IPS-20b (cell line): ENCODE measurements around the gene SMAD5.

ENCODE experiments used
- H3K27ac ChIP-seq: one replicate; pipeline ENCODE4 v1.5.1; 2013; ENCODE audit warnings: low read length
- H3K27me3 ChIP-seq: 2 replicates; pipeline ENCODE4 v1.6.1; 2013; ENCODE audit warnings: mild to moderate bottlenecking, low read length, inconsistent platforms; ENCODE audit not compliant: insufficient read depth
- H3K36me3 ChIP-seq: 2 replicates; pipeline ENCODE4 v1.6.1; 2013; ENCODE audit warnings: low read depth, mild to moderate bottlenecking, inconsistent platforms, low read length, moderate library complexity; ENCODE audit not compliant: insufficient read depth
- H3K4me1 ChIP-seq: 2 replicates; pipeline ENCODE4 v1.6.1; 2013; ENCODE audit warnings: mild to moderate bottlenecking, control low read depth, inconsistent platforms, low read length, moderate library complexity; ENCODE audit not compliant: insufficient read depth
- H3K4me3 ChIP-seq: 2 replicates; pipeline ENCODE4 v1.5.1; 2013; ENCODE audit warnings: mild to moderate bottlenecking, low read length, inconsistent platforms
- H3K9ac ChIP-seq: 2 replicates; pipeline ENCODE4 v1.6.1; 2013; ENCODE audit warnings: low read depth, mild to moderate bottlenecking, inconsistent platforms, low read length, moderate library complexity
- H3K9me3 ChIP-seq: 2 replicates; pipeline ENCODE4 v1.6.1; 2013; ENCODE audit warnings: mild to moderate bottlenecking, low read depth, low read length, inconsistent platforms; ENCODE audit not compliant: insufficient read depth

SMAD5 gene

GRCh38 chr5:136162008-136162407, 29.4 kb downstream of the SMAD5 start:
- no peaks in the 10 kb centered on the region for H3K27me3 ChIP-seq
- H3K4me1 ChIP-seq: no peaks in the 10 kb centered on the region
- no peaks in the 10 kb centered on the region for H3K9me3 ChIP-seq
- H3K36me3 ChIP-seq: peaks cover 66% of the 10 kb centered on the region
- H3K9ac ChIP-seq: no peak overlapping the region
- no peak overlapping the region for H3K27ac ChIP-seq
- H3K4me3 ChIP-seq: no peak overlapping the region

GRCh38 chr5:136164226-136164625, 31.6 kb downstream of the SMAD5 start:
- Histone ChIP-seq H3K27ac (no peak overlapping the region), H3K9me3 (no peaks in the 10 kb centered on the region), H3K4me1 (no peaks in the 10 kb centered on the region), H3K4me3 (no peak overlapping the region), H3K36me3 (peaks cover 62% of the 10 kb centered on the region), H3K27me3 (no peaks in the 10 kb centered on the region), H3K9ac (no peak overlapping the region)

- Histone ChIP-seq H3K27me3 (no peaks in the 10 kb centered on the region), H3K9me3 (no peaks in the 10 kb centered on the region), H3K4me1 (no peaks in the 10 kb centered on the region), H3K4me3 (no peak overlapping the region), H3K9ac (no peak overlapping the region), H3K27ac (no peak overlapping the region), H3K36me3 (peaks cover 60% of the 10 kb centered on the region)
Observed at GRCh38 chr5:136166909-136167308, 34.3 kb downstream of the SMAD5 start.

- H3K36me3 ChIP-seq: peaks cover 54% of the 10 kb centered on the region
- H3K9ac ChIP-seq: no peak overlapping the region
- no peaks in the 10 kb centered on the region for H3K9me3 ChIP-seq
- H3K4me1 ChIP-seq: no peaks in the 10 kb centered on the region
- H3K4me3 ChIP-seq: no peak overlapping the region
- H3K27ac ChIP-seq: no peak overlapping the region
- H3K27me3 ChIP-seq: no peaks in the 10 kb centered on the region
Observed at GRCh38 chr5:136169218-136169617, 36.6 kb downstream of the SMAD5 start.

- Histone ChIP-seq H3K4me1 (no peaks in the 10 kb centered on the region), H3K9ac (no peak overlapping the region), H3K9me3 (no peaks in the 10 kb centered on the region), H3K4me3 (no peak overlapping the region), H3K27me3 (no peaks in the 10 kb centered on the region), H3K27ac (no peak overlapping the region), H3K36me3 (peaks cover 73% of the 10 kb centered on the region)
Observed at GRCh38 chr5:136174021-136174659, 41.5 kb downstream of the SMAD5 start.

- no peak overlapping the region for H3K9ac ChIP-seq
- 0 out of 2 replicates have a peak, but pooled peaks cover 2% of the 10 kb centered on the region for H3K27me3 ChIP-seq
- H3K36me3 ChIP-seq: peaks cover 26% of the 10 kb centered on the region
- no peak overlapping the region for H3K4me3 ChIP-seq
- no peaks in the 10 kb centered on the region for H3K4me1 ChIP-seq
- no peak overlapping the region for H3K27ac ChIP-seq
- no peaks in the 10 kb centered on the region for H3K9me3 ChIP-seq
Observed at GRCh38 chr5:136182618-136183017, 50.0 kb downstream of the SMAD5 start.

GRCh38 chr5:136185974-136186665, 53.5 kb downstream of the SMAD5 start:
- H3K36me3 ChIP-seq: peaks cover 5% of the 10 kb centered on the region
- no peaks in the 10 kb centered on the region for H3K4me1 ChIP-seq
- H3K27me3 ChIP-seq: peaks cover 37% of the 10 kb centered on the region
- no peak overlapping the region for H3K4me3 ChIP-seq
- H3K27ac ChIP-seq: no peak overlapping the region
- H3K9me3 ChIP-seq: no peaks in the 10 kb centered on the region
- H3K9ac ChIP-seq: no peak overlapping the region

- Histone ChIP-seq H3K36me3 (peaks cover 5% of the 10 kb centered on the region), H3K27ac (no peak overlapping the region), H3K4me1 (peaks cover 2% of the 10 kb centered on the region; the same call in 1 of the 2 replicates), H3K27me3 (peaks cover 43% of the 10 kb centered on the region), H3K9me3 (no peaks in the 10 kb centered on the region), H3K9ac (no peak overlapping the region), H3K4me3 (no peak overlapping the region)
Observed at GRCh38 chr5:136186796-136187195, 54.2 kb downstream of the SMAD5 start.

GRCh38 chr5:136188859-136189258, 56.2 kb downstream of the SMAD5 start:
- no peak overlapping the region for H3K27ac ChIP-seq
- H3K9me3 ChIP-seq: no peaks in the 10 kb centered on the region
- H3K4me3 ChIP-seq: no peak overlapping the region
- H3K4me1 ChIP-seq: peaks cover 7% of the 10 kb centered on the region; the same call in 1 of the 2 replicates
- H3K9ac ChIP-seq: no peak overlapping the region
- peaks cover 5% of the 10 kb centered on the region for H3K36me3 ChIP-seq
- H3K27me3 ChIP-seq: peaks cover 64% of the 10 kb centered on the region

GRCh38 chr5:136190091-136190720, 57.6 kb downstream of the SMAD5 start:
- peaks cover 7% of the 10 kb centered on the region; the same call in 1 of the 2 replicates for H3K4me1 ChIP-seq
- H3K27me3 ChIP-seq: peaks cover 78% of the 10 kb centered on the region
- H3K36me3 ChIP-seq: peaks cover 5% of the 10 kb centered on the region
- no peak overlapping the region for H3K9ac ChIP-seq
- H3K4me3 ChIP-seq: no peak overlapping the region
- no peak overlapping the region for H3K27ac ChIP-seq
- no peaks in the 10 kb centered on the region for H3K9me3 ChIP-seq

- Histone ChIP-seq H3K4me3 (no peak overlapping the region), H3K9me3 (no peaks in the 10 kb centered on the region), H3K27me3 (peaks cover 84% of the 10 kb centered on the region), H3K36me3 (peaks cover 5% of the 10 kb centered on the region), H3K27ac (no peak overlapping the region), H3K9ac (no peak overlapping the region), H3K4me1 (peaks cover 7% of the 10 kb centered on the region; the same call in 1 of the 2 replicates)
Observed at GRCh38 chr5:136190904-136191303, 58.3 kb downstream of the SMAD5 start.
